Kidney epithelial cell (primary cell): ENCODE data around the gene ALK. TPM values are rescaled to one million over a fixed set of nuclear protein-coding genes. Genes with fewer than 3 reads are reported as not detected.

Experiments
- DNase-seq: peaks from one replicate; pipeline ENCODE4 v3.0.0-alpha.2; 2010; ENCODE audit warnings: low read depth
- H3K27me3 ChIP-seq: 2 replicates; pipeline ENCODE4 v1.6.0; 2011; ENCODE audit warnings: low read length; ENCODE audit not compliant: control insufficient read depth, insufficient read depth
- H3K36me3 ChIP-seq: 2 replicates; pipeline ENCODE4 v1.5.1; 2011; ENCODE audit warnings: low read length; ENCODE audit not compliant: control insufficient read depth, insufficient read depth
- H3K4me3 ChIP-seq: 2 replicates; pipeline ENCODE4 v1.5.1; 2011; ENCODE audit warnings: low read depth, mild to moderate bottlenecking, control low read depth, low read length
- total RNA-seq: library from RNA; depleted of rRNA; stranded (reverse); fragments of >200 nt; gene quantifications from 2 replicates; pipeline ENCODE4 v1.2.3, GENCODE V29; 2015
- TF ChIP-seq, protein P1 (sequence below): IDR thresholded peaks from 2 replicates; pipeline ENCODE4 v1.5.1; 2011; ENCODE audit warnings: mild to moderate bottlenecking, moderate library complexity, low read length, control low read depth, inconsistent platforms; ENCODE audit not compliant: insufficient read depth, poor library complexity, severe bottlenecking

Gene ALK
- total RNA-seq, 1 donor from 2014 or later, result not detected

DNA sequence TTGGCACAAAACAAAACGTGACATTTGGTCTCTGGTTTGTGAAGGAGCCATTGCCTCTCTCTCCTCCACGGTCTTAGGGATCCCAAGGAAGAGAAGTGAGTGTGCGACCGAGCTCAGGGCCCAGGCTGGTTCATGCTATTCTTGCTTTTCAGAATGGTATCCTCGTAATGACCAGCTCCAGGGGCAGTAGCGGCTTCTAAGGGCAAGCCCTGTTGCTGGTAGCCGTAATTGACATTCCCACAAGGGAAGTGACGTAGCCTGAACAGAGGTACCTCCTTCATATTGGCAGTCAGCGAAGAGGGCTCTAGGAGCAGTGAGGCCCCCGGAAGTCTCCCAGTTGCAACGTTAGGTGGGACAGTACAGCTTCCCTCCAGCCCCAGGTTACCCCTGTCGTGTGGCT lies 728.3 kb downstream of the ALK start:
- no peak for DNase-seq
- Histone ChIP-seq H3K27me3 (no peaks in the 10 kb centered on the region), H3K4me3 (no peak overlapping the region), H3K36me3 (no peaks in the 10 kb centered on the region)
- TF ChIP-seq, protein P1, sequence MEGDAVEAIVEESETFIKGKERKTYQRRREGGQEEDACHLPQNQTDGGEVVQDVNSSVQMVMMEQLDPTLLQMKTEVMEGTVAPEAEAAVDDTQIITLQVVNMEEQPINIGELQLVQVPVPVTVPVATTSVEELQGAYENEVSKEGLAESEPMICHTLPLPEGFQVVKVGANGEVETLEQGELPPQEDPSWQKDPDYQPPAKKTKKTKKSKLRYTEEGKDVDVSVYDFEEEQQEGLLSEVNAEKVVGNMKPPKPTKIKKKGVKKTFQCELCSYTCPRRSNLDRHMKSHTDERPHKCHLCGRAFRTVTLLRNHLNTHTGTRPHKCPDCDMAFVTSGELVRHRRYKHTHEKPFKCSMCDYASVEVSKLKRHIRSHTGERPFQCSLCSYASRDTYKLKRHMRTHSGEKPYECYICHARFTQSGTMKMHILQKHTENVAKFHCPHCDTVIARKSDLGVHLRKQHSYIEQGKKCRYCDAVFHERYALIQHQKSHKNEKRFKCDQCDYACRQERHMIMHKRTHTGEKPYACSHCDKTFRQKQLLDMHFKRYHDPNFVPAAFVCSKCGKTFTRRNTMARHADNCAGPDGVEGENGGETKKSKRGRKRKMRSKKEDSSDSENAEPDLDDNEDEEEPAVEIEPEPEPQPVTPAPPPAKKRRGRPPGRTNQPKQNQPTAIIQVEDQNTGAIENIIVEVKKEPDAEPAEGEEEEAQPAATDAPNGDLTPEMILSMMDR, result no peak

DNA sequence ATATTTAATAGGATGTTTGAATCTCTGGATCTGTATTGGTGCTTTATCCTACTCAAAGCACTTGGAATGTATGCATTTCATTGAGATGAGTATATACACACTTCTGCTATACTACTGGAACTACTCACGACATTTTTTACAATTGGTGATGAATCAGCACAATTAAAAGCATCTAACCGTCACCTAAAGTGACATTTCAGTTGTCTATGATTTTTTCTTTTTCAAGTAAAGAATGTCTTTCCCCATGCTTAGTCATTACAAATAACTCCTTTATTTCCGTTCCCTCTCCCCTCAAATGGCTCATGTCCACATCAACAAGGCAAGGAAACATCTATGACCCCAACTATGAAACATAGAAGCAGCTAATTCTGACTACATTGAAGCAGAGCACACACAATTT lies 728.9 kb downstream of the ALK start:
- TF ChIP-seq, protein P1, result no peak
- Histone ChIP-seq H3K36me3 (no peaks in the 10 kb centered on the region), H3K4me3 (no peak overlapping the region), H3K27me3 (no peaks in the 10 kb centered on the region)
- no peak for DNase-seq

DNA sequence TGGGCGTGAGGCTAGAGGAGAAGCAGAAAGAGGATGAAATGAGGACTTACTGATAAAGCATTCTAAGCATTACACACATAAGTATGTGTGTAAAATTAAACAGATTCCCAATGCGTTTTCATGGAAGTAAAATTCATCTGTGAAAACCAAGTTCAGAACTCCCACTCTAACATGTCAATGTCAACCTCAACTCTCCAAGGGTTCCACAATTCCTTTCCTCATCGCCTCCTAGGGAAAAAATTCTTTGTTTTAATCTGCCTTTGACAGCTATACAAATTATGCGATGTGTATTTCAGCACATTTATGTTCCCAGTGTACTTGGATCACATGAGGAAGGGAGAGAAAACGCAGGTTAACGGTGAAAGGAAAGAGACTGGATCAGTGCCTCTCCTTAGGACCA lies 729.6 kb downstream of the ALK start:
- Histone ChIP-seq H3K36me3 (no peaks in the 10 kb centered on the region), H3K27me3 (no peaks in the 10 kb centered on the region), H3K4me3 (no peak overlapping the region)
- TF ChIP-seq, protein P1, result no peak
- DNase-seq, result no peak

DNA sequence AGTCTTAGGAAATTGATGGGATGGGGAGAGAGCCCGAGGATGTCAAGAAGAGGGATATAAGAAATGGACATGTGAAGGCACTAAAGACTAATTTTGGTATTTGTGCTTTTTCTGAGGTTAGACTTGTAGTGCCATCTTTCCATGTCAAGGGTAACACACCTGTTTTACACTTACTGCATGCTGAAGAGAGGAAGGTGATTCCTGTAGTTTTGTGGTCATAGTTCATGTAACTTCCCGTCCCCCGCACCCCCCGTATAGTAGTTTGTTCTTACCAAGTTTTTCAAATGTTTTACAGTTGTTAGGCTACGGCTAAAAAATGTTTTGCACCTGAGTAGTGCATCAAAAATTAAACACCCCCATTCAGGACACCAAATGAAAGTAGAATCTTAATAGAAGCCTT lies 732.3 kb downstream of the ALK start:
- H3K36me3 ChIP-seq, result no peaks in the 10 kb centered on the region
- DNase-seq, result no peak

DNA sequence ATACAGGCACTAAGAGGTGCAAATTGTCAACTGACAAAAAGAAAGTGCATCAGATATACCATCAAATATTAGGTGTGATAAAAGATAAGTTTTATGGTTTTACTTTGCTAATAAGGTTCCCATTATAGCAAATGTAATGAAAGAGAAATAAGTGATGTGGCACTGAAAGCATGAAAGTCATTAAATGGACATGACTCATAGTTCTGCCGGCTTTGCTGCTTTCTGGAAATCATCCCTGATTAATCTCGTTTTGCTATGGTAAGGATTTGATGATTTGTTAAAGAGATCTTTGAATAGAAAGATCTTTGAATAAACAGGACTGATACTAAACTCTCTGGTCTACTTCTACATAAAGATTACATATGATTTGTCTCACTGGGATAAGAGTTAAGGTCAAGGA lies 733.5 kb downstream of the ALK start:
- no peak for DNase-seq
- Histone ChIP-seq H3K4me3 (no peak overlapping the region), H3K27me3 (no peaks in the 10 kb centered on the region), H3K36me3 (no peaks in the 10 kb centered on the region)
- TF ChIP-seq, protein P1, result no peak

More for the DNA sequence above, 732.3 kb downstream of the ALK start:
- Histone ChIP-seq H3K4me3 (no peak overlapping the region), H3K27me3 (no peaks in the 10 kb centered on the region)
- TF ChIP-seq, protein P1, result no peak

DNA sequence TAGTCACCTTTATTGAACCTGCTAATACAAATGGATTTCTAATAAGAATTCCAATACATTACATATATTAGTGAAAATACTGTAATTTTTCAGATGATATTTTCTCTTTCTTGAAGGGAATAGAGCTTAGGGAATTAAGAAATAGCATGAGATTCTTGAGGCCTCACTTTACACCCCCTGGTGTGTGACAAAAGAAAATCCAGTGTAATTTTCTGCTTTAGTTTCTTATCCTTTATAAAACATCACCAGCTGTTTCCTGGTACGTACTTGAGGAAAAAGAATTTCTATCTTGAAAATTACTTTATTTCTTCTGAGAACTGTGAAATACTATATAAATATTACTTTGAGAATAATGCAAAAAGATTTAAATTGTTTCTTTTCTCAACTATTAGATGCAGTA lies 734.6 kb downstream of the ALK start:
- Histone ChIP-seq H3K36me3 (no peaks in the 10 kb centered on the region), H3K27me3 (no peaks in the 10 kb centered on the region), H3K4me3 (no peak overlapping the region)
- DNase-seq, result no peak
- TF ChIP-seq, protein P1, result no peak
